ENCODE results near the gene RS1. TPM values are rescaled to one million over a fixed set of nuclear protein-coding genes. Genes with fewer than 3 reads are reported as not detected.

RS1 gene
- total and polyA plus RNA-seq, 10 of the 15 experiments (the other 5 are each of a cell fraction or from before 2014, with no cell fraction given) = 0.04 to 0.26 TPM; not detected in 8

- WGBS (ENCODE audit: insufficient coverage, insufficient replicate concordance, low lambda C conversion rate, missing lambda C conversion rate) = 23% methylated on average over 3 of the region's 3 CpGs
- RAD21 ChIA-PET (ENCODE audit: unreplicated experiment) = no interaction called here
- FAIRE-seq = no peak
- H3K9ac ChIP-seq (ENCODE audit: control insufficient read depth, insufficient read depth, low read length) = no peak overlapping the region
- H3K27me3 ChIP-seq (replicated peaks in 1 of 2; ENCODE audit: control insufficient read depth in 2 of 2, insufficient read depth in 2 of 2, low read length in 1 of 2) = no peaks in the 10 kb centered on the region; a peak in 1 of 4 replicates
- CTCF ChIA-PET = no interaction called here
- DNase-seq (ENCODE audit: low read depth, low spot score) = no peak
- H4K20me1 ChIP-seq (ENCODE audit: control insufficient read depth, insufficient read depth) = no peaks in the 10 kb centered on the region
- no peaks in the 10 kb centered on the region; the same call in 2 of the 3 replicates for H3K9me3 ChIP-seq (replicated peaks; ENCODE audit: control insufficient read depth, insufficient read depth, low read length)
- H3K27ac ChIP-seq (ENCODE audit: control insufficient read depth, insufficient read depth) = no peak overlapping the region
- H3K4me2 ChIP-seq (ENCODE audit: control insufficient read depth, insufficient read depth) = no peak overlapping the region
- BruUV-seq (replicated peaks) = no TSS peak
- H3K79me2 ChIP-seq (ENCODE audit: control insufficient read depth, insufficient read depth, low read length) = no peaks in the 10 kb centered on the region
- SMC1A ChIA-PET (ENCODE audit: uncharacterized antibody, unreplicated experiment) = no interaction called here
- POLR2A ChIA-PET = interaction anchor here (0.9 kb wide), 1 partner anchor 19 kb away, joined by 3 read pairs; no protein-coding TSS in a partner anchor
- H3K36me3 ChIP-seq (ENCODE audit: control insufficient read depth in 2 of 2, insufficient read depth in 2 of 2, low read length in 1 of 2) = no peaks in the 10 kb centered on the region
- TF ChIP-seq KDM1A (IDR thresholded peaks at IDR 0.05; ENCODE audit: borderline replicate concordance) = no peak
- TF ChIP-seq MXI1 (IDR thresholded peaks at IDR 0.05; ENCODE audit: low read depth, low read length) = no peak
- TF ChIP-seq FOXK2 (IDR thresholded peaks at IDR 0.05) = no peak
- TF ChIP-seq HDGF (IDR thresholded peaks at IDR 0.05) = no peak
- TF ChIP-seq SP1 (IDR thresholded peaks at IDR 0.05; ENCODE audit: low read depth, low read length) = no peak
- no peak for TF ChIP-seq DPF2 (IDR thresholded peaks at IDR 0.05)
- no peak for TF ChIP-seq RELB (IDR thresholded peaks at IDR 0.05; ENCODE audit: low read depth)
- TF ChIP-seq POLR2AphosphoS5 (IDR thresholded peaks at IDR 0.05; ENCODE audit: low read length) = no peak
- TF ChIP-seq MLLT1 (IDR thresholded peaks at IDR 0.05) = no peak
- no peak for TF ChIP-seq BACH1 (IDR thresholded peaks at IDR 0.05; ENCODE audit: borderline replicate concordance)
- H2AFZ ChIP-seq (ENCODE audit: control insufficient read depth, low read depth, low read length) = no peak overlapping the region
- intact Hi-C loops (cut with micrococcal nuclease; ENCODE audit: unreplicated experiment) = no loop called here
- no peak for ATAC-seq
- in situ Hi-C loops (cut with MboI) = no loop called here
- H3K4me1 ChIP-seq (ENCODE audit: control insufficient read depth, insufficient read depth, low read length) = no peaks in the 10 kb centered on the region
- no peak overlapping the region for H3K4me3 ChIP-seq
These were observed 24.7 kb upstream of the RS1 start for GRCh38 chrX:18696653-18697052.

Data from GM12878 (cell line).